OCI-LY7 (cell line): ENCODE measurements around the gene TNFRSF9. TPM values are rescaled to one million over a fixed set of nuclear protein-coding genes. Genes with fewer than 3 reads are reported as not detected.

Experiments used
- BruUV-seq: library from RNA; stranded (reverse); fragments of 400-500 nt; replicated peaks from 2 replicates; lab custom pipeline; 2021; lab: Mats Ljungman, UMichigan
- CTCF ChIA-PET: fragments of 300-600 bp; sonication (Branson Sonifier 250); formaldehyde crosslinking; loops from one replicate; lab custom pipeline; 2022; ENCODE audit warnings: antibody characterized with exemption; ENCODE audit not compliant: unreplicated experiment; lab: Charles Lee
- POLR2A ChIA-PET: fragments of 300-600 bp; sonication (Branson Sonifier 250); formaldehyde crosslinking; loops from one replicate; lab custom pipeline; 2022; ENCODE audit warnings: antibody characterized with exemption; lab: Charles Lee
- DNase-seq: peaks from one replicate; pipeline ENCODE4 v3.0.0-alpha.2; 2015; ENCODE audit warnings: low spot score
- H2AFZ ChIP-seq: fragments of 200-600 bp; sonication (generic), shearing (Covaris generic); 2 replicates; pipeline ENCODE4 v1.6.1; 2014; ENCODE audit warnings: mild to moderate bottlenecking, antibody characterized with exemption, low read length, moderate library complexity
- H3K27ac ChIP-seq: fragments of 200-600 bp; sonication (generic); 2 replicates; pipeline ENCODE4 v1.5.1; 2014; ENCODE audit warnings: mixed run types, low read depth, mild to moderate bottlenecking, moderate library complexity, low read length, inconsistent platforms; ENCODE audit not compliant: poor library complexity, severe bottlenecking
- H3K36me3 ChIP-seq: fragments of 200-600 bp; sonication (generic); 2 replicates; pipeline ENCODE4 v1.6.1; 2014; ENCODE audit warnings: mild to moderate bottlenecking, antibody characterized with exemption, low read length, moderate library complexity, mixed read lengths; ENCODE audit not compliant: insufficient read depth
- H3K4me1 ChIP-seq: fragments of 200-600 bp; sonication (generic); 2 replicates; pipeline ENCODE4 v1.5.1; 2014; ENCODE audit warnings: mild to moderate bottlenecking, low read length; ENCODE audit not compliant: insufficient read depth, poor library complexity, severe bottlenecking
- H3K4me2 ChIP-seq: fragments of 200-600 bp; sonication (generic); 2 replicates; pipeline ENCODE4 v1.6.1; 2014; ENCODE audit warnings: mild to moderate bottlenecking, low read length
- H3K4me3 ChIP-seq: fragments of 200-600 bp; sonication (generic); 2 replicates; pipeline ENCODE4 v1.5.1; 2014; ENCODE audit warnings: mild to moderate bottlenecking, low read depth, low read length; ENCODE audit not compliant: poor library complexity, severe bottlenecking
- H3K79me2 ChIP-seq: fragments of 200-600 bp; sonication (generic); 2 replicates; pipeline ENCODE4 v1.6.1; 2016; ENCODE audit warnings: low read depth, mild to moderate bottlenecking, low read length, moderate library complexity, mixed read lengths; ENCODE audit not compliant: insufficient read depth
- H3K9me2 ChIP-seq: fragments of 200-600 bp; sonication (generic); 2 replicates; pipeline ENCODE4 v1.6.1; 2016; ENCODE audit warnings: mild to moderate bottlenecking, low read length, mixed read lengths; ENCODE audit not compliant: insufficient read depth
- H3K9me3 ChIP-seq: fragments of 200-600 bp; sonication (generic); 2 replicates; pipeline ENCODE4 v1.6.1; 2014; ENCODE audit warnings: mild to moderate bottlenecking, mixed run types, low read length, mixed read lengths
- H4K20me1 ChIP-seq: fragments of 200-600 bp; sonication (generic); 2 replicates; pipeline ENCODE4 v1.6.1; 2014; ENCODE audit warnings: mild to moderate bottlenecking, antibody characterized with exemption, low read length, moderate library complexity, mixed read lengths; ENCODE audit not compliant: insufficient read depth
- CTCF ChIP-seq: fragments of 200-600 bp; sonication (generic); conservative IDR thresholded peaks from 2 replicates; pipeline ENCODE4 v1.5.1; 2014; ENCODE audit warnings: mild to moderate bottlenecking, antibody characterized with exemption, low read length, moderate library complexity, mixed read lengths
- EZH2phosphoT487 ChIP-seq: fragments of 200-600 bp; sonication (generic); IDR thresholded peaks from 2 replicates; pipeline ENCODE4 v1.6.1; 2018; ENCODE audit warnings: low read depth, borderline replicate concordance, mild to moderate bottlenecking, mixed run types, antibody characterized with exemption, low read length, moderate library complexity, mixed read lengths
- intact Hi-C: fragments of 100-400 bp; cut with micrococcal nuclease; formaldehyde crosslinking; loops from one replicate; pipeline ENCODE4 v1.10.0; 2022; ENCODE audit not compliant: unreplicated experiment
- total RNA-seq, 2 experiments: library from RNA; depleted of rRNA in 1 of 2; stranded (reverse); fragments of >200 nt in 1 of 2; shearing (Covaris generic) in 1 of 2; gene quantifications; 2 replicates each; pipeline ENCODE4 v1.2.3, GENCODE V29; 2014 to 2022

Gene TNFRSF9
- total RNA-seq, 2 experiments from 2014 or later, result not detected

GRCh38 chr1:7940034-7940433 is 605 bp downstream of the TNFRSF9 start:
- CTCF ChIA-PET, result no interaction called here
- POLR2A ChIA-PET, result no interaction called here
- TF ChIP-seq CTCF (no peak), EZH2phosphoT487 (no peak)

GRCh38 chr1:7938070-7938469 is 2.6 kb downstream of the TNFRSF9 start:
- DNase-seq, result no peak

More at GRCh38 chr1:7940034-7940433, 605 bp downstream of the TNFRSF9 start:
- no peaks in the 10 kb centered on the region for H3K9me2 ChIP-seq
- no peaks in the 10 kb centered on the region for H3K9me3 ChIP-seq
- no peaks in the 10 kb centered on the region for H3K4me1 ChIP-seq
- no peak overlapping the region for H3K4me2 ChIP-seq
- H4K20me1 ChIP-seq, result no peaks in the 10 kb centered on the region
- no peak overlapping the region for H2AFZ ChIP-seq
- BruUV-seq, result no TSS peak
- H3K36me3 ChIP-seq, result no peaks in the 10 kb centered on the region
- no peak for DNase-seq
- no peak overlapping the region for H3K4me3 ChIP-seq
- intact Hi-C loops, result no loop called here
- no peak overlapping the region for H3K27ac ChIP-seq
- no peaks in the 10 kb centered on the region for H3K79me2 ChIP-seq

More at GRCh38 chr1:7938070-7938469, 2.6 kb downstream of the TNFRSF9 start:
- no peak overlapping the region for H3K4me2 ChIP-seq
- ChIA-PET POLR2A (no interaction called here), CTCF (no interaction called here)
- no peaks in the 10 kb centered on the region for H3K79me2 ChIP-seq
- TF ChIP-seq CTCF (no peak), EZH2phosphoT487 (no peak)
- no peaks in the 10 kb centered on the region for H4K20me1 ChIP-seq
- no peak overlapping the region for H2AFZ ChIP-seq
- BruUV-seq, result no TSS peak
- intact Hi-C loops, result no loop called here
- H3K4me3 ChIP-seq, result no peak overlapping the region
- H3K9me3 ChIP-seq, result no peaks in the 10 kb centered on the region
- no peaks in the 10 kb centered on the region for H3K36me3 ChIP-seq
- no peaks in the 10 kb centered on the region for H3K4me1 ChIP-seq
- H3K27ac ChIP-seq, result no peak overlapping the region
- H3K9me2 ChIP-seq, result no peaks in the 10 kb centered on the region
